Esophagus mucosa (tissue), 1 donor: Measurements from ENCODE around the gene CYP46A1. TPM values are rescaled to one million over a fixed set of nuclear protein-coding genes. Genes with fewer than 3 reads are reported as not detected.

ENCODE experiments used
- ATAC-seq: fragments of 200-7000 bp; cut with Tn5 transposase; one replicate; pipeline ENCODE4 v1.9.1; 2020
- total RNA-seq: library from RNA; stranded (reverse); gene quantifications from one replicate; pipeline ENCODE4 v1.2.4, GENCODE V29; 2023
- donor health status: DM: yes; HTN: yes; CAD: no.

The CYP46A1 gene
- total RNA-seq, 1 donor from 2014 or later, result not detected

DNA sequence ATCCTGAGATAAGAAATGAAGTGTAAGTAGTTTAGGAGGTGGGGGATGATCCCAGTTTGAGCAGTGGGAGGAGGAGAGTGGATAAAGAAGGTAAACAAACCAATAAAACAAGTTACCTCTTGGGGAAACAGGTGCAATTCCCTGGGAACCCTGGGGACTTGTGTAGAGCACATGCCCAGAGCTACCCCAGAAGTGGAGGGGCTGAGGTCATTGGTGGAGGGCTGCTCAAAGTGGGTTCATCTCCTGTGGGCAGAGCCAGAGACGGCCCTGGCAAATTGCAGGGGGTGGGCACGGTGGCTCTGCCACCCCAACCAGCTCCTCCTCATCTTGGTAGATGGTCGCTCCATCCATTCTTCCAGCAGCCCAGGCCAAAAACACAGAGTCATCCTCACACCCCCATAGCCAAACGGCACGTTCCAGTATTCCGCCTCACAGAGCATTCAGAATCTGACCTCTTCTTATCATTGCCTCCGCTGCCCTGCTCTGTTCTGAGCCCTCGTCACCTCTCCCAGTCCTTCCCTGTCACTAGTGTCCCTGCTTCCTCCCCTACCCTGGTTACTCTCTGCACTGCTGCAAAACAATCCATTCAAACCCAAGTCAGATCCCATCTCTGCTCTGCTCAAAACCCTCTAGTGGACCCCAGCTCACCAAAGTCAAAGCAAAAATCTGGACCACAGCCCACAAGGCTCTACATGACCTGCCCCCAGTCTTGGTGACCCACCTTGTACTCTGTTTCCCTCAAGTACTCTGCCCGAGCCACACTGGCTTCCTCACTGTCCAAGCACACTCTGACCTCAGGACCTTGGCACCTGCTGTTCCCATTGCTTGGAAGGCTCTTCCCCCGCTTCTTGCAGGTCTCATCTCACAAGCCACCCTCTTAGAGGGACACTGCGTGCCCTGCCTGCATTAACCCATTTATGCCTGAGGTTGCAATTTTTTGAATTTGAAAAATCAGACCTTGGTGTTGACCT lies 5.5 kb downstream of the CYP46A1 start:
- no peak for ATAC-seq

DNA sequence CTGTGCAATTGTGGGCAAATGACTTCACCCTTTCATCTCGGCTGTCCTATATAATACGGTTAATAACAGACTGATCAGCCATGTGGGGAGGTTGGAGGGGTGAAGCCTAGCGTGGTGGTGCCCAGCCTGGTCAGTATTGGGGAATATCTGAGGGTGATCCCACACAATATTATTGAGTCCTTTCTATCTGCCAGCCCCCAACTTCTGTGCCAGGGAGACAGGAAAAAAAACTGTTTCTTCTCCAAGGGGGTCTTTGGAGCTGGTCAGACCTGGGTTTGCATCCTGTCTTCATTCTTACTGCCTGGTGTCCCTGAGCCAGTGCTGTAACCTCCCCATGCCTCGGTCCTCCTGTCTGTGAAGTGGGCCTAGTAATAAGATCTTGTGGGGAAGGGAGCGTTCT lies 6.5 kb downstream of the CYP46A1 start:
- ATAC-seq, result no peak

DNA sequence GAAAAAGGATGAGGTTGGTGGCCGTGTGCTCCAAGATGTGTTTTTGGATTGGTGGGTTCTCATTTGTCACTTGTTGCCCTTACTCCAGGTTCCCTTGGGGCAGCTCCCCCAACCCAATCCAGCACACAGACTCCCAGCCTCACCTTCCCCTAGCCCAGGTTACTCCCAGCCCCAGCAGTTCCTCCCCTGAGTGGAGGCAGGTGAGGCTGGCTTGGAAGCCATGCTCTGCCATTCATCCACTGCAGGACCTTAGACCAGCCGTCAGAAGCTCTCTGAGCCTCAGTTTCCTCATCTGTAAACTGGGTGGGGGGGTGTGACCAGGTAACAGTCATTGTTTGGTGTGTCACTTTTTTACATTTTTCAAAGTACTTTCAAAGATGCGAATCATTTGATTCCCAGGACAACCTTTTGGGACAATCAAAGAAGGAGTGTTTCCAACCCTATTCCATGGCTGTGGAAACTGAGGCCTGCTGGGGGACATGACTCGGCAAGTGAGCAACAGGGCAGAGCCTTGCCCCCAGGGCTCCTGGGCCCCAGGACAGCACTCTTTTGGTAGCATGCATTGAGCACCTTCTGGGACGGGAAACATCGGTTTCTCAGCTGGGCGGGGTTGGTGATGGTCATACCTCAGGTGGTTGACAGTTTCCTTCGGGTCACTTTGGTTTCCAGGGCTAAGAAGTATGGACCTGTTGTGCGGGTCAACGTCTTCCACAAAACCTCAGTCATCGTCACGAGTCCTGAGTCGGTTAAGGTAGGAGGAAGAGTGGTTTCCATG lies 7.2 kb downstream of the CYP46A1 start:
- ATAC-seq, result no peak

DNA sequence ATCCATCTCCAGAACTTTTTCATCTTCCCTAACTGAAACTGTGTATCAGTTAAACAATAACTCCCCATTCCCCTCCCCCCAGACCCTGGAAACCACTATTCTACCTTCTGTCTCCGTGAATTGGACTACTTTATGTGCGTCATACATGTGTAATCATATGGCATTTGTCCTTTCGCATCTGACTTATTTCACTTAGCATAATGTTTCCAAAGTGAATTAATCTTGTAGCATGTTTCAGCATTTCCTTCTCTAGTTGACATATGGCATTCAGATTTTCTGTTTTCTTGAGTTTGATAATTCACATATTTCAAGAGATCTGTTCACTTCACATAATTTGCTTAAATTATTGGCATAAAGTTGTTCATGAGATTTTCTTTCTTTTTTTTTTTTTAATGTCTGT lies 9.8 kb downstream of the CYP46A1 start:
- ATAC-seq, result no peak

DNA sequence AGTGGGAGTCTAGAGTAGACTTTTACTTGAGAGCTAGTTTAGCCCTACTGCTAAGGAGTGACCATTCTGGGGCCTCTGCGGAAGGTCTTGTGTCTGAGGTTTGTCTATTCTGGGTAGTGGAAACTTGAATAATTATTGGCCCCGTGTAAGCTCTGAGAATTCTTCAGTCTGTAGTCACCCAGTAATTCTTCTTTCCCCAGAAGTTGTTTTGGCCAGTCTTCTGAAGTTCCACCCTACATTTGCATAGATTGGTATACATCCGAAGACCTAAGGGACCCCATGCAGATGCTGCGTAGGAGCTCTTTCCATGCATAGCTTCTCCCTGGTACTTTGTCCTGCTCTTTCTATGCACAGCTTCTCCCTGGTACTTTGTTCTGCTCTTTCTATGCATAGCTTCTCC lies 12.8 kb downstream of the CYP46A1 start:
- no peak for ATAC-seq

DNA sequence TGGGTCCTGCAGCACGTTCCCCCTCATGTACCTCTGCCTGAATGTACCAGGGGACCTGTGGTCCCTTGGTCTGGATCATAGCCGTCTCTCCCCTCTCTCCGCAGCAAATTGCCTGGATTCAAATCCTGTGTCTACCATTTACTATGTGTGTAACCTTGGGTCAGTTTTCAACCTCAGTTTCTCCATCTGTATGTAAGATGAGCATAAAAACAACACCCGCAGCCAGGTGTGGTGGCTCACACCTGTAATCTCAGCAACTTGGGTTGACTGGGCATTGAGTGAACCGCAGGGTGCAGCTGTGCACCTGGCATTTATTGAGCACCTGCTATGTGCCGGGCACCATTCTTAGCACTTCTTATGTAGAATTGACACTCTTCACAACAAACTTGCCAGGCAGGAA lies 14.1 kb downstream of the CYP46A1 start:
- ATAC-seq, result no peak

DNA sequence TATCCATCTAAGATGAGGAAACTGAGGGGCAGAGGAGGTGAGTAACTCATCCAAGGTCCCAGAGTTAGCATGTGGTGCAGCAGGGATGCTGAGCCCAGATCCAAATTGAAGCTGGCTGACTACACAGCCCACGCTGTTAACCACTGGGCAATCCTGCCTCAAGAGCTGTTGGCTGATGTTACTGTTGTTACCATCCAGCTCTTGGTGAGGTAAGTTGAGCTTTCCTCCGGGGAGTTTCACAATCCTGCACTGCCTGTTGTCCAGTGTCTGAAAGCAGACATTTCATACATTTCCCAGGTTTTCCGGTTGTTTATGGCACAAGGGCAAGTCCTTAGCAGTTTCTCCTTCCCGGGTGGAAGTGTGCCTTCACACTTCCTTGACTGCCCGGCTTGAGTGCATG lies 14.5 kb downstream of the CYP46A1 start:
- no peak for ATAC-seq

DNA sequence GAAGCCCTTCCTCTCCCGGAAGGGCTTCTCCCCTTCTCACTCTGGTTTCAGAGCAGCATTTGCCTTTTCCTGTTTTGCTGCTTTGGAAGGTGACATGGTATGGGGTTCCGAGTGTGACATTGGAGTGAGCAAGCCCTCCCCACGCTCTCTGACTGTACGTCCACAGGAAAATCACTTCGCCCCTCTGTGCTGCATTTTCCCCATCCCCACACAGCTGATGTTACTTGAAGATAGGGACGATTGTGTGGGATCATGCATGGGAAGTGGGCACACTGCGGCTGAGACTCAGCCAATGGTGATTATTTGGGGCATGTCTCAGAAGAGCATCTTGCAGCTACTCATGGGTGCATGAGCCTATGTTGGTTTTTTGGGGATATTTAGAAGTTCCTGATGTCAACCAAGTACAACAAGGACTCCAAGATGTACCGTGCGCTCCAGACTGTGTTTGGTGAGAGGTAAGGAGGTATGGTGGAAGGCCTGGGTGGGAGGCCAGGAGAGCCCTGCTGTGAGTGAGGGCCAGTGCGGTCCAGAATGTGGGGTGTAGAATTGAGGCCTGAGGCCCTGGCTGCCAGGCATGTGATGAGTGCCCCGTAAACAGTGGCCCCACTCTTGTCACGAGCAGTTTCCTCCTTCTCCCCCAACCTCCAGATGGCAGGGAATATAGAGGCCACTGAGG lies 15.1 kb downstream of the CYP46A1 start:
- no peak for ATAC-seq

DNA sequence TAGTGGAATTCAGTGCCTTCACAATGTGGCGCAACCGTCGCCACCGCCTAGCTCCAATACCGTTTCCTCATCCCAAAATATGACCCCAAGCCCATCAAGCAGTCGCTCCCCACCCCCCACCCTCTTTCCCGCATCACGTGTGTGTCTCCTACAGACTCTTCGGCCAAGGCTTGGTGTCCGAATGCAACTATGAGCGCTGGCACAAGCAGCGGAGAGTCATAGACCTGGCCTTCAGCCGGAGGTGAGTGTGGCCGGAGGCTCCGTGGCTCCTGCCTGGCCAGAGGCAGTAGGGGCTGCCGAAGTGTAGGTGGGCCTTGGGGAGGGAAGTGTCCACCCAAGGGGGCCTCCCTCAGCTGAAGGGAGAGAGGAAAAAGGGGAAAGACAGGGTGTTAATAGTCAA lies 15.8 kb downstream of the CYP46A1 start:
- ATAC-seq, result no peak

DNA sequence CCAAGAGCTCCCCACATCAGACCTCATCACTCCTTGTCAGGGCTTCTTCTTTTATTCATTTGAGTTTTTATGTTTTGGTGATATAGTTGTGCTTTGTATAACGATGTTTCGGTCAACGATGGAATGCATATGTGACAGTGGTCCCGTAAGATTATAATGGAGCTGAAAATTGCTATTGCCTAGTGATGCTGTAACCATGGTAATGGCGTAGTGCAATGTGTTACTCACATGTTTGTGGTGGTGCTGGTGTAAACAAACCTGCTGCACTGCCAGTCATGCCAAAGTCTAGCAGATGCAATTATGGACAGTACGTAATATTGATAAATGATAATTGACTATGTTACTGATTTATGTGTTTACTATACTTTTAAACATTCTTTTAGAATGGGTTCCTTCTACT lies 16.3 kb downstream of the CYP46A1 start:
- ATAC-seq, result no peak

DNA sequence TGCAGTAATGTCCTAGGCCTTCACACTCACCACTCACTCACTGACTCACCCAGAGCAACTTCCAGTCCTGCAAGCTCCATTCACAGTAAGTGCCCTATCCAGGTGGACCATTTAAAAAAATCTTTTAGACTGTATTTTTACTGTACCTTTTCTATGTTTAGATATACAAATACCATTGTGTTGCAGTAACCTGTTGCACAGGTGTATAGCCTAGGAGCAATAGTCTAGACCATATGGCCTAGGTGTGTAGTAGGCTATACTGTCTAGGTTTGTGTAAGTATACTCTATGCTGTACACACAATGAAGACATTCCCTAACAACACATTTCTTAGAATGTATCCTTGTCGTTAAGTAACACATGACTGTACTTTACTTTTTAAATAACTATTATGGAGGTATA lies 17.2 kb downstream of the CYP46A1 start:
- no peak for ATAC-seq

DNA sequence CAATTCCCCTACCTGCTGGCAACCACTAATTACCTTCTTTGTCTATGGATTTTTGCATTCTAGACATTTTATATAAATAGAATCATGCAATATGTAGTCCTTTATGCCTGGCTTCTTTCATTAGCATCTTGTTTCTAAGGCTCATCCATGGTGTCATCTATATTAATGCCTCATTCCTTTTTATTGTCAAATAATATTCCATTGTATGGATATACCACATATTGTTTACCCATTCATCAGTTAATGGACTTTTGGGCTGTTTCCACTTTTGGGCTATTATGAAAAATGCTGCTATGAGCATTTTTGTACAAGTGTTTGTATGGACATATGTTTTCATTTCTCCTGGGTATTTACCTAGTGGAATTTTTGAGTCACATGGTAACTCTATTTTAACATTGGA lies 18.0 kb downstream of the CYP46A1 start:
- ATAC-seq, result no peak

DNA sequence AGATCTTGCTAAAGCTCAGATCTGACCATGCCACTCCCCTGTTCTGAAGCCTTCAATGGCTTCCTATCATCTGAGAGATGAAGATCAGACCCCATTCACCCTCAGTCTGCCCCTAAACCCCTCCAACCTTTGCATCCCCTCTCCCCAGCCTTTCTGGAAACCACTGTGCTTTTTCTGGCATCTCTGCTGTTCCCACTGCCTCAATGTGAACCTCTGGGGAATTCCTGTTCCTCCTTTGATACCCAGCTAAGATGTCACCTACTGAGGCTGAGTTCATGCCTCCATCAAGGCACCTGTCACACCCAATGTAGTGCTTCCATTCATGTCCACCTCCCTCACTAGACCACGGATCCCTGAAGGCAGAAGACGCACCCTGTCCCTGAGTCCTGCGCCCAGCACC lies 19.3 kb downstream of the CYP46A1 start:
- ATAC-seq, result no peak

DNA sequence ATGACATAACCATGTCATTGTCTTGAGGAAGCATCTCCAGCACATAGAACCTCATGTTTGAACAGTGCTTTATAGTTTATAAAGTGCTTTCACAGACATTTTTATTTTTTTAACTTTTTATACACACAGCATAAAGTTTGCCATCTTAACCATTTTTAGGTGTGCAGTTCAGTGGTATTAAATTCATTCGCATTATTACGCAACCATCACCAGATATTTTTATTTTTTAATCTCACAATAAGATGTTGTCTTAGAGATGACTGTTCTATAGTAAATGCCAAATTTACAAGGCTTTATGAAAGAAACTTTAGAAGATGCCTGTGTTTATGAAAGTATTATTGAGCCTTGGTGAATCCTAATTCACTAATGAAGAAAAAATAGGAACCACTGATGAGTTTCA lies 19.9 kb downstream of the CYP46A1 start:
- no peak for ATAC-seq

DNA sequence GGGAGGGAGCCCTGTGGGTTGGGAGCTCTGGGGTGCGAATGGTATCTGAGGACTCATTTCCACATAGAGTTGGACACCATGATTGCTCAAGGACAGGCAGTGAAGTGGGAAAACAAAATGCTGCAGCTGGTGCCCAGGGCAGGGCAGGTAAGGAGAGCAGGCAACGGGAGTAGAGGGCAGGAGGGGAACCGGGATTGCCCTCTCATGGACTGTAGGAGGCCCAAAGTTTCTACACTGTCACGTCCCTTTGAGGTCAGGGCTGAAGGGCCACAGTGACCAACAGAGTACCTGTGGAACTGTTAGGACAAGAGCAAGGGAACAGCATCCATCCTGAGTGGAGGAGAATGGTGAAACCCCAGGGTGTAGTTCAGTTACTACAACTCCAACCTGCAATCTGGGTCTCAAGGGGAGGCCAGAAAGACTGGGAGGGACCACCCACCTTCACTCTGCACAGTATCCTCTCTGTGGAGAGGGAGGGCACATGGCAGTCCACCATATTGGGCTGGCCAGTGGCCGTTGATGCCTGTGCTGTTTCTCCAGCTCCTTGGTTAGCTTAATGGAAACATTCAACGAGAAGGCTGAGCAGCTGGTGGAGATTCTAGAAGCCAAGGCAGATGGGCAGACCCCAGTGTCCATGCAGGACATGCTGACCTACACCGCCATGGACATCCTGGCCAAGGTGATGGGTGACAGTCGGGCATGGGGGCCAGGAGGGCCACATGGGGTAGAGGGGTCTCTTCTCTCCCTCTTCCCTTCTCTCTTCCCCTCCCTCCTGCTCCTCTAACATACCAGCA lies 22.2 kb downstream of the CYP46A1 start:
- ATAC-seq, result no peak

DNA sequence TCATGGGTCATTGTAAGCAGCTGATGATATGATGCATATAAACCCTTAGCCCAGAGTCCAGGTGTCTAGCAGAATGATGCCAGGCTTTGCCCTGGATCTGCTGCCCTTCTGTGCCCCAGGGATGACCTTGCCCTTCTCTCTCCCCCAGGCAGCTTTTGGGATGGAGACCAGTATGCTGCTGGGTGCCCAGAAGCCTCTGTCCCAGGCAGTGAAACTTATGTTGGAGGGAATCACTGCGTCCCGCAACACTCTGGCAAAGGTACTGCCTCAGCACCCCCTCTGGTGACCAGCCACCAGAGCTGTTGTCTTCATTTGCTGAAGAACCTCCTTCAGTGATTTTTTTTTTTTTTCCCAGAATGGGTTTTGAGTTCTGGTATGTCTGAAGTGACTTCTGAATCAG lies 23.3 kb downstream of the CYP46A1 start:
- ATAC-seq, result no peak

DNA sequence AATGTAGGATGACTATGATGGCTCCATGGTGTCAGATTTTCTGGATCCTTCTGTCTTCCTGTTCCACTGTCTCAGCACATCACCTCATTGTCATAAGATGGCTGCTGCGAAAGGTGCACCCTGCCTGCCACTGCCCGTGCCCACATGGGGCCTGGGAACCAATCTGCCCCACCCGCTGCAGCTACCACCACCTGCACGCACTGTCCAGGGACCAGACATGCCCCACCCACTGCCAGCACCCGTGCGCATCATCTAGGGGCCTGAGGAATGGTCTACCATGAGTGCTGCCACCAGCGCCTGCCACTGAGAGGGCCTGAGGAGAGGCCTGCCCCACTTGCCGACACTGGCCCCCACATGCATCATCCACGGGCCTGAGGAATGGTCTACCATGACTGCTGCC lies 23.8 kb downstream of the CYP46A1 start:
- no peak for ATAC-seq

DNA sequence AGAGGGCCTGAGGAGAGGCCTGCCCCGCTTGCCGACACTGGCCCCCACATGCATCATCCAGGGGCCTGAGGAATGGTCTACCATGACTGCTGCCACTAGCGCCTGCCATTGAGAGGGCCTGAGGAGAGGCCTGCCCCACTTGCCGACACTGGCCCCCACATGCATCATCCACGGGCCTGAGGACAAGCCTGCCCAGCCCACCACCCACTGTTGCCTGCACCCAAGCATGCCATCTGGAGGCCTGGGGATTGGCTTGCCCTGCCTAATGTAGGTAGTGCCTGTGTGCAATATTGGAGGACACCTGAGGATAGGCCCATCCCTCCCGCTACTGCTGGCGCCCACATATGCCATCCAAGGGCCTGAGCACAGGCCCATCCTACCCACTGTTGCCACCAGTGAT lies 24.4 kb downstream of the CYP46A1 start:
- no peak for ATAC-seq

DNA sequence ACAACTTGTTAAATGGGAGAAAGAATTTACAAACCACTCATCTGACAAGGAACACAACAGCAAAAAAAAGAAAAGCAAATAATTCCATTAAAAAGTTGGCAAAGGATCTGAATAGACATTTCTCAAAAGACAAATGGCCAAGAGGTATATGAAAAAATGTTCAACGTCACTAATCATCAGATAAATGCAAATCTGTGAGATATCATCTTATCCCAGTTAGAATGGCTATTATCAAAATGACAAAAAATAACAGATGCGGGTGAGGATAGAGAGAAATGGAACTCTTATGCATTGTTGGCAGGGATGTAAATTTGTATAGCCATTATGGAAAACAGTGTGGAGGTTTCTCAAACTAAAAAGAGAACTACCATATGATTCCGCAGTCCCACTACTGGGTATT lies 29.9 kb downstream of the CYP46A1 start:
- ATAC-seq, result no peak

DNA sequence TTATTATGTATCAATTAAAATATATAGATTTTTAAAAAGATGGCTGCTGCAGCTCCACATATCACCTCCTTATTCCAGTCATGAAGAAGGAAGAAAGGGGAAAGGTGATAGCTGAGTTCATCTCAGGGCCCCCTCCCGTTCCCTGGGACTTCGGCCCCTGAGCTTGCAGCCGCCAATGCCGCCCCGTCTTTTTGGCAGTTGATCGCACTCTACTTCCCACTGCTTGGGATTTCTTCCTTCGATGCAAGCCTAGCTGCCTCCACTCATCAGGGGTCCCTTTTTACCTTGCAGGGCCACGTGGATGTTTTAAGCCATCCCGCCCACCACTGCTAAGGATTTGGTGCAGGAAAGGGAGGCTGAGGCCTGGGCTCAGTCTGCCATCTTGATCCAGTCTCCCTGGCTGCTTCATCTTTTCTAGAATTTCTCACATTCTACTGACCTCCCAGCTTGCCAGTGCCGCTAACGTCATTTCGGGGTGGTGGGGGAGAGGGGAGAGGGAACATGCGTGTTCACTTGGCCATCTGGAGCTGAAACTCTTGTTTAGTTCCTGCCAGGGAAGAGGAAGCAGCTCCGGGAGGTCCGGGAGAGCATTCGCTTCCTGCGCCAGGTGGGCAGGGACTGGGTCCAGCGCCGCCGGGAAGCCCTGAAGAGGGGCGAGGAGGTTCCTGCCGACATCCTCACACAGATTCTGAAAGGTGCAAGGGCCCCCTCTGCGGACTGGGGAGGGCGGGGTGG lies 31.3 kb downstream of the CYP46A1 start:
- ATAC-seq, result no peak

DNA sequence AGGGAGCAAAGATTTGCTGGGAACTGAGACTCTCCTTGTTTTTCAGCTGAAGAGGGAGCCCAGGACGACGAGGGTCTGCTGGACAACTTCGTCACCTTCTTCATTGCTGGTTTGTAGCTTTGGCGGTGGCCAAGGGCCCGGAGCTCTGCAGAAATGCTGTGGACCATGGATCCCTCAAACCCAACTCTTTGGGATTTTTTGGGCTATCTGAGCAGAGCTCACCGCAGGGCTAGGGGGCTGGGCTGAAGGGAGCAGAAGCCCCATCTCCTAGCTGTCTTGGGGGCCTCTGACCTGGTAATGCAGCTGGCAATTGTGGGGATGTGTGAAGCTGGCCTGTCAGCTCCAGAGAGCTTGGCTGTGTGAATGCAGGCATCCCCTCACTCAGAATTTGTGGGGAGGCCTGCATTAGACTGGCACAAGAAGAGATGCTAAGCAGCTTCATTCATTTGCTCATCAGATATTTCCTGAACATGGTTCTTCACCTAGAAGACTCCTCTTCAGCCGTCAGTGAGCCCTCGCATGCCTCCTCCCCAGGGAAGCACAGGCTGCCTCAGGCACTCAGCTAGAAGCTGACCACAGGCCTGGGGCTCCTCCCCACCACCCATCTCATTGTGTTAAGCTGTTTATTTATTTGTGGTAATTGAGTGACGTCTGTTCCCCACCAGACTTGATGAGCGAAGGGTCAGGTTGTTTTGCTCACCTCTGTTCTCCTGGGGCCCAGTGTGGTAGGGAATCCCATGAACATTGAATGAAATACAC lies 32.2 kb downstream of the CYP46A1 start:
- no peak for ATAC-seq
